ENCODE results near the gene SDF4.

The SDF4 gene

DNA sequence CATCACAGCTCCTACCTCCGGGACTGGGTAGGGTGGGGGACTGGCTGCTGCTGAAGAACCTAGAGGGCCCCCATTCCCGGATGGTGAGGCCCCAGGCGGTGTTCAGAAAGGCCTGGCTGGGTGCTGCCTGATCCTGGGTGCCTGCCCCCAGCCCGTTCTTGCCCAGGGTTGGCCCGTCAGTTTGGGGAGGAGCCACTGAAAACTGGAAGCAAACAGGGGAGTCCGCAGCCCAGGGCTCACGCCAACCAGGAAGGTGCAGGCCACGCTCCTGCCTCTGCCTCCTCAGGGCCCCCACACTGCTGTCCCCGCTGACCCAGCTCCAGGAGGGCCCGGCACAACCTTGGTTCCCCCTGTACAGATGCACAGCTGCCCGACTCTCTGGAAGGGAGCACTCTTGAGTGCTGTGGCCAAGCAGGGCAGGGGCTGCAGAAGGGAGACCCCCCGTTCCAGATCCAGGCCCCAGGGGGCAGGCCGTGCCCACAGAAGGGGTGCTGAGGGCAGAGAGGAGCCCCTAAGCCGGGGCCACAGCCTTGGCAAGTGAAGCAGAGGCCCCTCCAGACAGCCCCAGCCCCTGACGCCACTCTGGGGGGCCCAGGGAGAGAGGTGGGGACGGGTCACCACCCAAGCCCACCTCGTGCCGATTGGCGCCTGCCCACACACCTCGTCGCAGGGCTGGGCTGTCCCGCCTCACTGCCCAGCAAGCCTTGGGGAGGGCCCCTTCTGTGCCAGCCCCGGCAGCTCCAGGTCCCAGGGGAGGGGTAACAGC, 9.2 kb upstream of the SDF4 start:
- no peak for DNase-seq

DNA sequence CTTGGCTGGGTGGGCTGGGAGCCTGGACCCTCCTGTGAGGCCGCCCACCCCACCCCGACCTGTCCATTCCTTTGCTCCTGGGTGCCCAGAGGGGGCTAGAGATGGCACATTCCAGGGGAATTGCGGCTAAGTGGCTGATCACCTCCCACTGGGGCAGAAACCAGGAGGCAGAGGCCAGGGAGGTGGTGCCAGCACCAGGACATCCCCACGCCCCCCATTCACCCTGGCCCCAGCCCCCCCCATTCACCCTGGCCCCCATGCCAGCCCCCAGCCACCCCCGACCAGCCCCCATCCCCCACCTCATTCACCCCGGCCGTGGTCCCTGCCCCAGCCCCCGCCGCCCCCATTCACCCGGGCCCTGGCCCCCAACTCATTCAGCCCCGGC, 8.5 kb upstream of the SDF4 start:
- no peak for DNase-seq

DNA sequence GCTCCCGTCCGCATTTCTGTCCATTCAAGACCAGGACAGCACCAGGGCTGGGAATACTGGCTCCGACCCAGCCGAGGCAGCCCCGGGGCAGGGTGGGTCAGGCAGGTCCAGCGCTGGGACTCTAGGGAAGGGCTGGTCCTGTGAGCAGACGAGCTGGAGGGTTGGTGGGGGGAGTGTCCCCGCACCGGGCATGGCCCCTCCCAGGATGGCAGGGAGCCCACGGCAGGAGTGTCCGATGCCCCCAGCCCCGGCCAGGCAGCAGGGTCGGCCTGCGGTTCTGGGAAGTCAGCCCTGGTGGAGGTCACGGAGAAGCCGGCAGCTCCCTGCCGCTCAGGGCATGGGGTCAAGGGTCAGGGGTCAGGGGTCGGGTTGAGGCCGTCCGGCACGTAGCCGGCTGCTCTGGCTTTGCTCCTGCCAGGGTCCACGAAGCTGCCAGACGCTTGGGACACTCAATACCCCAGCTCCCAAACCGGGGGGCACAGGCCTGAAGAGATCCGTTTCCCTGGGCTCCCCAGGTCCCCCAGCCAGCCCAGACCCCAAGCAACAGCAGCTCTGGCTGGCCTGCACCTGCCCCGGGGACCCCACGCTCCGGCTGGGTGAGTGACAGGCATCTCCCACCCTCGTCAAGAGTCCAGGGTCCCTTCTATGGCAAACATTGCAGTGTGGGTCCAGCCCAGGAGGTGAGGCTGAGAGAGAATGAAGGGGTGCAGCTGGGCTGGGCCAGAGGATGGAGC, 8.0 kb upstream of the SDF4 start:
- no peak for DNase-seq

DNA sequence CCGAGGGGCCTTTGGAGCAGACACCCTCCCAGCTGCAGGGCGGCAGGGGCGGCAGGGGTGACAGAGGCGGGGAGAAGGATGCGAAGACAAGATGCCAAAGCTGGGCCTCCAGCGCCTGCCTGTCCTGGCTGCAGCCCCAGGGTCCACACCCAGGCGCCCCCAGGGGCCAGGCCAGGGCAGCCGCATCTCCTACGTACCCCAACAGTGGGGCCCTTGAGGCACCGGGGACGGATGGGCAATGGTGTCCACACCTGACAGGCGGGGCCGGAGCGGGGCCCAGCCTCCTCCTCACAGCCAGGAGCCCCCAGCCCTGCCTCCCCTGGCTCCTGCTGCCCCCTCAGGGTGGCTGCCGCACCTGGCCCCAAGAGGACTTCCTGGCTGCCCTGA, 7.4 kb upstream of the SDF4 start:
- no peak for DNase-seq

DNA sequence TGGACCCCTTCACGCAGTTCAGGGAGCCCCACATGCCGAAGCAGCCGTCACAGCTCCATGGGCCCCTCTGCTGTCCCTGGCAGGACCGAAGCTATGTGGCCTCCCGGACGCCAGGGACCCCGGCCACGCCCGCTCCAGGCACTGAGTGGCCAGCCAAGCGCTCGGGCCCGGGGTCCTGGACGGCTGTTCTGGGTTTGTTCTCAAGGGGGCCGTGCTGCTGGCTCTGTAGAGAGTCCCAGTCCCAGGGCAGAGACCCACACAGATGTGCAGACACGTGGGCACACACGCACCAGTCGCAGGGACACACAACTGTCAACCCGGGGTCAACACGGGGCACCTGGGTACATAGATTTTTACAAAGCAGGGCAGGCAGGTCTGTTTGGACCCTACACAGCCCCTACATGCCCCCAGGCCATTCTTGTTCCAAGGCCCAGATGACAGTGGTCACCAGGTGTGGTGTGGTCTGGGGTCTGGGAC, 6.9 kb upstream of the SDF4 start:
- no peak for DNase-seq

DNA sequence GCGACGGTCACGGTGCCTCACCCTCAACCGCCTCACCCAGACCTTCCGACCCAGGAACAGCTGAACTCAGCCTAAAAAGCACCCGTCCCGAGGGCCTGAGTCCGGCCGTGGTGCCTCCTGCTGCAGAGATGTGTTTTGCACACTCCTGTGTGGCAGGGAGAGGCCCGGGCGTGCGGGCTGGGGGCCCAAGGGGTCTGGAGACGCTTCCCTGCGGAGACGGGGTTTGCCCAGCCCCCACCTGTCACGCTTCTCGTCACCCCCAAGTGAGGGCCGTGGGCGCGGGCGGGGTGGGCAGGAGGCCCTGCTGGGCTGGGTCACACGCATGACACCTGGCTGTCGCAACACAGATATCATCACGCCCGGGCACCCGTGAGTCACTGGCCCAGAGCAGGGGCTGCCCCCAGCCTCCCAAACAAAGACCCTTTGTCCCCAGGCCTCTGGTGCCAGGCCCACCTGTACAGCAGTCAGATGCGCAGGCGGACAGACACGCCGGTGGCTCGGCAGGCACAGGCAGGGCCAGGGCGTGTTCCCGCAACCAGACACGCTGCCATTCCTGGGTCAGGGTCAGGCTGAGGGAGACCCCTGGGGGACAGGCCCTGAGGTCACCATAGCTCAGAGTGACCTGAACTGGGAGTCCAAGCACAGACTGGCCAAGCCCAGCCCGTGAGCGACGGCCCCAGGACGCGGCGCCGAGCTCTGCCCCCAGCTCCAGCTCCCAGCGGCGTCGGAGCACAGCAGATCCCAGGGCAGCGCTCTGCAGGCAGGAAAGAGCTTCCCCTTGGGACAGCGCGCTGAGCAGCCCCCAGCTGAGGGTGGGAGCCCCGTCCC, 6.3 kb upstream of the SDF4 start:
- no peak for DNase-seq

DNA sequence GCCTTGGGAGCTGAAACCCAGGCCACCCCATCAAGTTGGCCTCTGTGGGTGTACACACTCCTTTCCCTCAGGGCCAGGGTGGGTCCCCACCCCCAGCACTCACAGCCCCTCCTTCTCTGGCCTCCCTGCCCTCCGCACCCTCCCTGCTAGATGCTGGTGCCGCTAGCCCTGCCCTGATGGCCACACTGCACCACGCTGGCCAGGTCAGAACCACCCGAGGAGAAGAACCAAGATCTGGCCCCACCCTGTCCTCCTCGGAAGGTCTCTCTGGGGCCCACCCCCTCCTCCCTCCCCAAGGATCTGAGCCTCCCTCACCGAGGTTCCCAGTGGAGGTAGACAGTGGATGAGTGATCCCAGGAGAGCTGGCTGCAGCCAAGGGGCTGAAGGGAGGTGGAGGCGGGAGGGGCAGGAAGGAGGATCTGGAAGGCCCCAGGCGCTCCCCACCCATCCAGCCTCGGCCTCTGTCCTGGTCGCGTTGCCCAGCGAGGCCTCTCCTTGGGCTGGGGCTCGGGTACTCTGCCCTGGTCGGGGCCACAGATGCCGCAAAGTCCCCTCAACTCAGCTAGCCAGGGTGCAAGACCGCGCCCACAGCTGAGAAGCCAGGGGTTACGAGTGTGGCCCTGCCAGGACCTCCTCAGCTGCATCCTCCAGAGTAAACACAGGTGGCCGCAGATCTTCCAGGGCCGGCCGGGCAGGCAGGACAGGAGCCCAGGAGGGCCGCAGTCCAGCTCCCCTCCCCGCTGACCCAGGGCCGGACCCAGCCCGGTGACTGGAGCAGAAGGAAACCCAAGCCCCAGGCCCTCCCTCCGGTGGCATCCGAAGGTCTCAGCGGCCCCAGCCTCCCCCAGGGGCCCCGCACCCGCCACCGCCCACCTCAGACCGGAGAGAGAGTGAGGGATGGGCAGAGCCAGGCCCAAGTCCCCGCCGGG, 5.4 kb upstream of the SDF4 start:
- DNase-seq, result no peak

DNA sequence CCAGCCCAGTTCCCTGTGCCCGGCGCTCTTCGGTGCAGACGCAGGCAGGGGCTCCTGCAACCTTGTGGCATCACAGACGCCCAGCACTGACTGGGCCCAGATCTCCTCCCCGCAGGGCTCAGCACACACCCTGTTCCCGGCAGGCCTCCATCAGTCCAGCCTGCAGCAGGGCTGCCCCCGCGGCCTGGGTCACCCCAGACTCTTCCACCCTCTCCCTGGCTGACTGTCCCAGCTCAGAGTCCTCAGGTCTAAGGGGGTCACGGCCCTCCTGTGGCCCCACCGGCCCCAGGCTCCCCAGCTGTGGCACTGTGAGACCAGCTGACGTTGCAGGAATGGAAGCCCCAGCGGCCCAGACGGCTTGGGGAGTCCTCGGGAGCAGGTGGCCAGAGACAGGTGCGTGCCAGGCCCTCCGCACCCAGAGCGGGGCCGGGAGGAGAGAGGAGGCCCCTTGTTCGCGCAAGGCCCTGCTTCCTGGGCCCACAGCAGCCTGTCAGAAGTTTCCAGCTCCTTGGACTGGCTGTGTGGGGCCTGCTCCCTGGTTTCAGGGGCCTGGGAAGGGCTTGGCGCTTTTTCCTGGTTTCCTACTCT, 4.5 kb upstream of the SDF4 start:
- DNase-seq, result no peak

DNA sequence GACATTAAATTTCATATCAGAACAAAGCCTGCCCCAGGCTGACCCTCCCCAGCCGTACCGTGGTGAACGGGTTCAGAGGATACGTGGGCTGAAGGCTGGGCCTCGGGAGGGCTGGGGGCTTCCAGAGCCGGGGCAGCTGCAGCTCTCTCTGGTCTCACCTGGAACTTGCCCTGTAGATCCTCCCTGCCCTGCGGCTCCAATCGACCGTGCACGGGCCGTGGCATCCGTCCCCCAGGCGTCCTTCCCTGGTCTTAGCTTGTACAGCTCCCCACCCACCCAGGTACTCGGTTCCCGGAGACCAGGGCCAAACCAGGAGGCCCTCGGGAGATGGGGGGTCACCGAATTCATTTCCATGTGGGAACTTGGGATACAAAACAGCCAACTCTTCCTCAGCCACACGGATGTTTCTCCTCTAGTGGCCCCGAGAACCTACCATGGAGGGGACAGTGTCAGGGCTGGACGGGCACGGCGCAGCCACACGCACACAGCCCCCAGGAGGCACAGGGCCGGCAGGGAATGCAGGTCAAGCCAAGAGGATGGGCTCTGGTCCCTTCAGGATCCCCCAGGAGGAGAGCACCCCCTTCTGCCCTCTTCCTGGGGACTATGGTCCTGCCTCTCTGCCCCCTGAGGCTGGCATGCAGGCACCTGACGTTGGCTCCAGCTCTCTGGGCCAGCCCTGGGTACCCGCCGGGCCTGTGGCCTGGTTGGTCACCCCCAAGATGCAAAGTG, 3.4 kb upstream of the SDF4 start:
- DNase-seq, result no peak

DNA sequence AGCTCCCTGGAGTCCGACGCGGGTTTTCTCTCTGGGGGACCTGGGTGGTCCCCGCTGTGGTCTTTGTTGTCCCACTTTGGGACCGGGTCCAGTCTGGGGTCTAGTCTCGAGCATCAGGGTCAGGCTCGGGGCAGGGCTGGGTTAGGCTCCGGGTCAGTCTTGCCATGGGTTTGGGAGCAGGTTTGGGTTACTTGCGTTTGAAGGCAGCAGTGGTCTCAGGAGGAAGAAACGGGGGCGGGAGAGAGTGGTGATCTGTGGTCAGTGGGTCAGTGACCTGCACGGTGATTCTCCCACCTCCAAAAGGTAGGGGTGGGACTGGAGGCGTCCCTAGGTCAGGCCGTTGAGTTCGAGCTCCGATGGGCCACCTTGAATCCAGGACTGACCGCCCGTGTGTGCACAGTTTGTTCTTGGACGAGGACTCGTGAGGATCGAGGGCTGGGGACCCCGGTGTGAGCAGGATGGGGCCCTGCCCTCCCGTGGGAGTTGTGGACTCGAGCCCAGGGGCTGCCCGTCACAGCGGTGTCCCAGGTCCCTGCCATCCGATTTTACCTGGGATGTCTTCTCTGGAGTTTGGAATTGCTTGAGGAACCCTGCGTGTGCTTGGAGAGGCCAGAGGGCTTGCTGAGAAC, 2.5 kb upstream of the SDF4 start:
- no peak for DNase-seq

DNA sequence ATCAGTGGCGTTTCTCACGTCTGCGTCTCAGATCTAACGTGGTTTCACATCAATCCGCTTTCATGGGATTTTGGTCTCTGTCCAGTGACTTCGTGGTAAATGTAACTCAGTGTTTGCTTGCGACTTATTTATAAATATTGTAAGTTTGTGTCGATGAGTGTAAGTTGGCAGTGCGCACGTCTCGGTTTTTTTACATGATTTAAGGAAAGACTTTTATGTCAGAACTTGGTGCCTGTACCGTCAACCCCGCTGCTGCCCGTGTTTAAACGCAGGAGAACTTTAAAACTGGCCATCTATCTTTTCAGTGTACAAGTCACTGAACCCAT, 1.7 kb upstream of the SDF4 start:
- no peak for DNase-seq

DNA sequence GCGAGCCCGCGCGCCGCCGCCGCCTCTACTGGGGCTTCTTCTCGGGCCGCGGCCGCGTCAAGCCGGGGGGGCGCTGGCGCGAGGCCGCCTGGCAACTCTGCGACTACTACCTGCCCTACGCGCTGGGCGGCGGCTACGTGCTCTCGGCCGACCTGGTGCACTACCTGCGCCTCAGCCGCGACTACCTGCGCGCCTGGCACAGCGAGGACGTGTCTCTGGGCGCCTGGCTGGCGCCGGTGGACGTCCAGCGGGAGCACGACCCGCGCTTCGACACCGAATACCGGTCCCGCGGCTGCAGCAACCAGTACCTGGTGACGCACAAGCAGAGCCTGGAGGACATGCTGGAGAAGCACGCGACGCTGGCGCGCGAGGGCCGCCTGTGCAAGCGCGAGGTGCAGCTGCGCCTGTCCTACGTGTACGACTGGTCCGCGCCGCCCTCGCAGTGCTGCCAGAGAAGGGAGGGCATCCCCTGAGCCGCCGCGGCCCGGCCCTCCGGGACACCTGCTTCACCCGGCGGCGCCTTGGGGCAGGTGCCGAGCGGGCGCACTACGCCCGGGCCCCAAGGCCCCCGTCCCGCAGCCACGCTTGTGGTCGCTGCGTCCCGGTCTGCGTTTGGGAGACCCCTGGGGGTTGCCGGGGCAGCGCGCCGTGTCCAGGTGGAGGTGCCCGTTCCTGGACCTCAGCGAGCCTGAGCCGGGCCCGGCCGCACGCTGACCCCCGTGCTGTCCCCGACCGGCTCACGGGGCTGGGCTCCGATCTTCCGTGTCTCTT, 1.2 kb upstream of the SDF4 start:
- no peak for DNase-seq

DNA sequence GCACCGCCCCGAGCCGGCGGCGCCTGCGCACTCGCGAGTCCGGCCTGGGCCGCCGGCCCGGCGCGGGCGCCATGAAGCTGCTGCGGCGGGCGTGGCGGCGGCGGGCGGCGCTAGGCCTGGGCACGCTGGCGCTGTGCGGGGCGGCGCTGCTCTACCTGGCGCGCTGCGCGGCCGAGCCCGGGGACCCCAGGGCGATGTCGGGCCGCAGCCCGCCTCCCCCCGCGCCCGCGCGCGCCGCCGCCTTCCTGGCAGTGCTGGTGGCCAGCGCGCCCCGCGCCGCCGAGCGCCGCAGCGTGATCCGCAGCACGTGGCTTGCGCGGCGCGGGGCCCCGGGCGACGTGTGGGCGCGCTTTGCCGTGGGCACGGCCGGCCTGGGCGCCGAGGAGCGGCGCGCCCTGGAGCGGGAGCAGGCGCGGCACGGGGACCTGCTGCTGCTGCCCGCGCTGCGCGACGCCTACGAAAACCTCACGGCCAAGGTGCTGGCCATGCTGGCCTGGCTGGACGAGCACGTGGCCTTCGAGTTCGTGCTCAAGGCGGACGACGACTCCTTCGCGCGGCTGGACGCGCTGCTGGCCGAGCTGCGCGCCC, 501 bp upstream of the SDF4 start, which contains the start of gene B3GALT6:
Gene B3GALT6, plus strand, starts transcription at position 30 of the 588 bp plus-strand sequence. Its CDS starts 42 bp downstream, at position 72.
- DNase-seq, result no peak

DNA sequence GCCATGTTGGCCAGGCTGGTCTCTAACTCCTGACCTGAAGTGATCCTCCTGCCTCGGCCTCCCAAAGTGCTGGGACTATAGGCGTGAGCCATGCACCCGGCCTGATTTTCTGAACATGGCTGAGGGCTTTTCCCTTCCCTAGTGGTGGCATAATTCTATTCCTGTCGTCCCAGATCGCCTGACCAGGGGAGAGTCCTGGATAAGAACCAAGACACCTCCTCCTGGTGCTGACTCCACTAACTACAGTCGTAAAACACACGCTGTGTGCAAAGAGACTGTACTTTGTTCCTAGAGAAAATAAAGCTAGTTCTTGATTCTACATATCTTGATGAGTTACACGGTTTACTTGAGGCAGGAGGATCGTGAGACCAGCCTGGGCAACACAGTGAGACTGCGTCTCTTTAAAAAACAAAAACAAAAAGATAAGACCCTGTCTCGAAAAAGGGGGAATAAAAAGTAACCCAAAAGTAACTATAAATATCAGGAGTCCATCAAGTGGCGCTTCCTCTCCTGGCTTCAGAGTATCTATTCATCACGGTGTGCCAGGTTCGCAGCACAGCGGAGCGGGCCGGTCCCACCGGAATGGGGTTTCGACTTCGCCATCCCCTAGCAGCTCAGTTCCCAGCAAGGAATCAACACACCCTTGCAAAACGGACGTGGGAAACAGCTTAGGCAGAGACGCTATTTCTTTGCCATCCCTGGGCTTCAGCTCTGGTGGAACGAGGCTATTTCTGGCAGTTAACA, 973 bp downstream of the SDF4 start:
- DNase-seq, result no peak

DNA sequence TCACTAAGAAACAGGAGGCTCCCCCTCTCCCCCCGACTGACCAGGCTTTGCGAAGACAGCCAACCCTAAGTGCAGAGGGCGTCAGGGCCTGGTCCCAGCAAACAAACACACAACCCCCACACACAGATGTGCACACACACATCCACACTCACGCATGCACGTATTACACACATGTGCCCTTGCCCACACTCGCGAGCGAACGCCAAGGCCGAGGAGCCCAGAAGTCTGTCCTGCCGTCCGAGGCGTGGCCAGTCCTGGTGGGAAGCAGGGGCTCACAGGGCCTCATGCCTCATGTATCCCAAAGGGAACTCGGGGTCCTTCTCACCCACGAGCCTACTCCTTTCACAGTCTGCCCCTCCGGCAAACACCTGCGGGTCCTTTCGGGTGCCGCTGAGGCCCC, 2.0 kb downstream of the SDF4 start:
- DNase-seq, result no peak

DNA sequence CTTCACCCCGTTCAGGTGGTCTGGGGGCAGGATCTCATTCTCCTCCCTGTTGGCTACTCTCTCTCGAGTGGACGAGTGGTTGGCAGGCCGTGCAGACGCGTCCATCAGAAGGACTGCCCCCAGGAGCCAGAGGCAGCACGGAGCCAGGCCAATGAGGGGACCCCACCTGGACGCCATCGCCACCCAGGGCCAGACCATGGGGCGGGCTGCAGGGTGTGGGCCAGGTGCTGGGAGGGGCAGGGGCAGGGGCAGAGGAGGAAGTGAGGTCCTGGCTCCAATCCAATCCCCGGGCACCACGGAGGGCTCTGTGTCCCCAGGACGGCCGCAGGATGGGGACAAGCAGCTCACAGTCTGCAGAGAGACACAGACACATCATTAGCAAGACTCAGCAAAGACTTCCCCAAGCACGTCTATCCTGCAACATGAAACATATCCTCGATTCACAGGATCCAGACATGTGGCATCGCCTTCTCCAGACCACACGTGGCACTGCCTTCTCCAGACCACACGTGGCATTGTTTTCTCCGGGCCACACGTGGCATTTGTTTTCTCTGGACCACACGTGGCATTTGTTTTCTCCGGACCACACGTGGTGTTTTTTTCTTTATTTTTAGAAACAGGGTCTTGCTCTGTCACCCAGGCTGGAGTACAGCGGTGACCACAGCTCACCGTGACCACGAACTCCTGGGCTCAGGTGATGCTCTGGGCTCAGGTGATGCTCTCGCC, 3.0 kb downstream of the SDF4 start:
- DNase-seq, result no peak

DNA sequence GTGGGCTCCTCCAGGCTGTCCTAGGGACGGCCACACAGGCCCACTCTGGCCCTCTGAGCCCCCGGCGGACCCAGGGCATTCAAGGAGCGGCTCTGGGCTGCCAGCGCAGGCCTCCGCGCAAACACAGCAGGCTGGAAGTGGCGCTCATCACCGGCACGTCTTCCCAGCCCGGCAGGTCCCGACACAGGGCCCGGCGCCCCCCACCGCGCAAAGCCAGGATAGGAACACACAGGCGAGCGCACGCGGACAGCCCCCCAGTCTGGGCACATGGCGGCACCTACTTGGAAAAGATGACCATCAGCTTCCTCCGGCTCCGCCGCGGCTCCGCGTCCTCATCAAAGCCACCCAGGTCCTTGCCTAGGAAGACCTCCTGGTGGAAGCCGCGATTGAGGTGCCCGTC, 3.6 kb downstream of the SDF4 start:
- no peak for DNase-seq

DNA sequence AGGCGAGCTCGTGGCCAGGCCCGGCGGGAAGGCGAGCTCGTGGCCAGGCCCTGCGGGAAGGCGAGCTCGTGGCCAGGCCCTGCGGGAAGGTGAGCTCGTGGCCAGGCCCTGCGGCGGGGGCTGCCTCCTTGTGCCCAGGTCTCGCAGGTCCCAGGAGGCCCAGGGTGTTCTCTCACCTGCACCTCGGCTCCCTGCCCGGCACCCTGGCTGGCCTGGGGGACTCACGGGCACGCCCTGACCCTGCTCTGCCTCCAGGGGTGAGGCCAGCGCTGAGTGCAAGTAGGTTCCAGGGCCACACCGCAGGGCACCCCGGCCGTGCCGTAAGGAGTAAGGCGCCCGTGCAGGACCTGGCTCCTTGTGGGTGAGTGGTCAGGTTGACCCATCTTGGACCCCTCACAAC, 4.4 kb downstream of the SDF4 start:
- DNase-seq, result no peak
